Stimulated activated CD4-positive, alpha-beta T cell treated with anti-CD3 and anti-CD28 coated beads, TNF-alpha, amount 100 ng/mL, for 24 hours (primary cell): Measurements from ENCODE around the gene GRAP2.

Experiments
- DNase-seq, 3 experiments: peaks; one replicate each; pipeline ENCODE4 v3.0.0-alpha.2; 2020; ENCODE audit warnings: low read depth in 3 of 3

GRAP2 gene

GRCh38 chr22:39994041-39994565 lies 93.2 kb downstream of the GRAP2 start:
- DNase-seq = peak in 2 of 3 experiments; percentile 27 to 42

- peak in 1 of 3 experiments; percentile 22 for DNase-seq
Measured at GRCh38 chr22:39994566-39995392, 93.9 kb downstream of the GRAP2 start, which contains the start of gene FAM83F. Gene FAM83F, plus strand, starts transcription at chr22:39994954. Its CDS starts 89 bp downstream, at chr22:39995043.

GRCh38 chr22:39995393-39996252 lies 94.7 kb downstream of the GRAP2 start:
- DNase-seq = no peak

- DNase-seq = no peak
Measured at GRCh38 chr22:39996732-39997131, 95.8 kb downstream of the GRAP2 start.

GRCh38 chr22:39997421-39997820 lies 96.5 kb downstream of the GRAP2 start:
- DNase-seq = no peak

GRCh38 chr22:39997939-39998726 lies 97.2 kb downstream of the GRAP2 start:
- DNase-seq = no peak

- no peak for DNase-seq
Measured at GRCh38 chr22:39999144-39999757, 98.4 kb downstream of the GRAP2 start.

- no peak for DNase-seq
Measured at GRCh38 chr22:40000171-40000570, 99.3 kb downstream of the GRAP2 start.

- no peak for DNase-seq
Measured at GRCh38 chr22:40001106-40001505, 100.2 kb downstream of the GRAP2 start.

GRCh38 chr22:40001800-40002577 lies 101.1 kb downstream of the GRAP2 start:
- DNase-seq = no peak

GRCh38 chr22:40002935-40003715 lies 102.2 kb downstream of the GRAP2 start:
- no peak for DNase-seq

GRCh38 chr22:40004836-40005235 lies 104.0 kb downstream of the GRAP2 start:
- DNase-seq = no peak

GRCh38 chr22:40006641-40007040 lies 105.8 kb downstream of the GRAP2 start:
- DNase-seq = no peak

- no peak for DNase-seq
Measured at GRCh38 chr22:40007853-40008710, 107.2 kb downstream of the GRAP2 start.

GRCh38 chr22:40008726-40009291 lies 107.9 kb downstream of the GRAP2 start:
- DNase-seq = no peak

- no peak for DNase-seq
Measured at GRCh38 chr22:40009292-40009774, 108.4 kb downstream of the GRAP2 start.

GRCh38 chr22:40009951-40010671 lies 109.2 kb downstream of the GRAP2 start:
- peak in 1 of 3 experiments; percentile 22 for DNase-seq
